B cell (primary cell): ENCODE measurements around the gene RNFT2. TPM values are rescaled to one million over a fixed set of nuclear protein-coding genes. Genes with fewer than 3 reads are reported as not detected.

ENCODE experiments used
- ATAC-seq: fragments of 200-7000 bp; cut with Tn5 transposase; one replicate; pipeline ENCODE4 v1.10.0; 2021; ENCODE audit warnings: low read depth, mild to moderate bottlenecking, moderate number of reproducible peaks, moderate library complexity
- CTCF ChIA-PET: fragments of 350-600 bp; sonication (Branson Sonifier 250); formaldehyde crosslinking; loops from one replicate; lab custom pipeline; 2021; ENCODE audit warnings: antibody characterized with exemption, inconsistent platforms; lab: Charles Lee
- POLR2A ChIA-PET: fragments of 350-600 bp; sonication (Branson Sonifier 250); formaldehyde crosslinking; loops from one replicate; lab custom pipeline; 2021; ENCODE audit warnings: antibody characterized with exemption; lab: Charles Lee
- DNase-seq: peaks from one replicate; pipeline ENCODE4 v3.0.0; 2013
- H2AFZ ChIP-seq: 2 replicates; pipeline ENCODE4 v1.6.1; 2012; ENCODE audit warnings: mild to moderate bottlenecking, low read depth, low read length; ENCODE audit not compliant: insufficient read depth, poor library complexity, severe bottlenecking
- H3K27ac ChIP-seq, 2 donors: 1 replicate in 1 of 2; 2 replicates in 1 of 2; pipeline ENCODE4 v1.5.1; 2012 to 2013; ENCODE audit warnings: low read length in 2 of 2, mild to moderate bottlenecking in 2 of 2, moderate library complexity in 1 of 2
- H3K27me3 ChIP-seq, 4 experiments: fragments of 200-600 bp in 1 of 4; sonication (generic) in 1 of 4; replicated peaks in 1 of 4; 1 replicate in 2 of 4; 2 replicates in 2 of 4; pipeline versions ENCODE4 v1.6.1 to v1.7.0; 2013 to 2016; ENCODE audit warnings: low read length in 3 of 4, mild to moderate bottlenecking in 2 of 4, mixed read lengths in 1 of 4, moderate library complexity in 1 of 4; ENCODE audit not compliant: insufficient read depth in 4 of 4, control insufficient read depth in 3 of 4; ENCODE audit errors: control extremely low read depth in 1 of 4
- H3K36me3 ChIP-seq, 2 experiments: replicated peaks in 1 of 2; 1 replicate in 1 of 2; 2 replicates in 1 of 2; pipeline versions ENCODE4 v1.6.1 to v1.7.1; 2013; ENCODE audit warnings: low read length in 1 of 2; ENCODE audit not compliant: insufficient read depth in 2 of 2, control insufficient read depth in 1 of 2; ENCODE audit errors: control extremely low read depth in 1 of 2, extremely low read depth in 1 of 2
- H3K4me1 ChIP-seq, 2 donors: fragments of 200-600 bp in 1 of 2; sonication (generic) in 1 of 2; 1 replicate in 1 of 2; 2 replicates in 1 of 2; pipeline versions ENCODE4 v1.5.1 to v1.6.1; 2013 to 2017; ENCODE audit warnings: low read length in 2 of 2; ENCODE audit not compliant: control insufficient read depth in 2 of 2, insufficient read depth in 2 of 2
- H3K4me2 ChIP-seq: replicated peaks from 2 replicates; pipeline ENCODE3; 2012; ENCODE audit warnings: mild to moderate bottlenecking, low read depth, low read length; ENCODE audit not compliant: poor library complexity, severe bottlenecking
- H3K4me3 ChIP-seq, 5 experiments: fragments of 200-600 bp in 1 of 5; sonication (generic) in 1 of 5; 1 replicate in 3 of 5; 2 replicates in 2 of 5; pipeline versions ENCODE4 v1.5.1 to v1.7.0; 2011 to 2016; ENCODE audit warnings: low read length in 4 of 5, mild to moderate bottlenecking in 4 of 5, low read depth in 2 of 5, control low read depth in 1 of 5, moderate library complexity in 1 of 5; ENCODE audit not compliant: insufficient read depth in 1 of 5; ENCODE audit errors: control extremely low read depth in 1 of 5, extremely low read depth in 1 of 5
- H3K79me2 ChIP-seq: fragments of 200-600 bp; sonication (generic); one replicate; pipeline ENCODE4 v1.6.0; 2016; ENCODE audit warnings: low read length; ENCODE audit not compliant: control insufficient read depth, insufficient read depth
- H3K9ac ChIP-seq: fragments of 200-600 bp; sonication (generic); 2 replicates; pipeline ENCODE4 v1.6.1; 2017; ENCODE audit warnings: mild to moderate bottlenecking, low read length, moderate library complexity
- H3K9me3 ChIP-seq, 3 donors: one replicate each; pipeline versions ENCODE4 v1.6.1 to v1.7.1; 2013; ENCODE audit warnings: low read length in 2 of 3; ENCODE audit not compliant: control insufficient read depth in 2 of 3, insufficient read depth in 1 of 3; ENCODE audit errors: control extremely low read depth in 1 of 3
- H4K20me1 ChIP-seq: 2 replicates; pipeline ENCODE4 v1.6.0; 2012; ENCODE audit warnings: mild to moderate bottlenecking, low read length; ENCODE audit not compliant: insufficient read depth, control insufficient read depth, poor library complexity, severe bottlenecking
- H3K27ac Mint-ChIP-seq: one replicate; pipeline ENCODE4 v1.8.0; 2021; ENCODE audit warnings: mixed read lengths
- H3K27me3 Mint-ChIP-seq: one replicate; pipeline ENCODE4 v1.8.0; 2021; ENCODE audit warnings: mixed read lengths
- H3K4me1 Mint-ChIP-seq: one replicate; pipeline ENCODE4 v1.8.0; 2021; ENCODE audit warnings: mixed read lengths
- H3K4me3 Mint-ChIP-seq: one replicate; pipeline ENCODE4 v1.8.0; 2021; ENCODE audit warnings: mixed read lengths
- H3K9me3 Mint-ChIP-seq: one replicate; pipeline ENCODE4 v1.8.0; 2022; ENCODE audit warnings: mixed read lengths; ENCODE audit not compliant: insufficient read depth
- EZH2 ChIP-seq: IDR thresholded peaks from 2 replicates; pipeline ENCODE4 v1.6.1; 2012; ENCODE audit warnings: borderline replicate concordance, low read depth, mild to moderate bottlenecking, moderate library complexity, low read length; ENCODE audit not compliant: insufficient read depth, poor library complexity, severe bottlenecking
- WGBS: methylation state at CpG from one replicate; pipeline ENCODE4 v1.1.5; 2013; ENCODE audit warnings: missing lambda C conversion rate; ENCODE audit not compliant: insufficient coverage; 5-methylcytosine and 5-hydroxymethylcytosine counted together
- intact Hi-C: fragments of 100-400 bp; cut with micrococcal nuclease; formaldehyde crosslinking; loops from one replicate; pipeline ENCODE4 v1.10.0; 2022
- polyA plus RNA-seq: library from polyadenylated mRNA; depleted of rRNA; stranded (reverse); fragments of >200 nt; gene quantifications from 2 replicates; pipeline ENCODE4 v1.2.3, GENCODE V29; 2012
- total RNA-seq, 2 donors: library from RNA; stranded (reverse); fragments of 120-200 nt in 1 of 2; gene quantifications; 1 replicate in 1 of 2; 2 replicates in 1 of 2; pipeline versions ENCODE4 v1.2.3 to v1.2.4, GENCODE V29; 2013 to 2022
- TF ChIP-seq, protein P1 (sequence below): fragments of 200-600 bp; IDR thresholded peaks from one replicate; pipeline ENCODE4 v1.8.0; 2022; ENCODE audit warnings: antibody characterized with exemption, mild to moderate bottlenecking

Gene RNFT2
- total and polyA plus RNA-seq, 2 donors (not counting 1 experiment from before 2014, with no cell fraction given) = 5.2 to 18.2 TPM

DNA sequence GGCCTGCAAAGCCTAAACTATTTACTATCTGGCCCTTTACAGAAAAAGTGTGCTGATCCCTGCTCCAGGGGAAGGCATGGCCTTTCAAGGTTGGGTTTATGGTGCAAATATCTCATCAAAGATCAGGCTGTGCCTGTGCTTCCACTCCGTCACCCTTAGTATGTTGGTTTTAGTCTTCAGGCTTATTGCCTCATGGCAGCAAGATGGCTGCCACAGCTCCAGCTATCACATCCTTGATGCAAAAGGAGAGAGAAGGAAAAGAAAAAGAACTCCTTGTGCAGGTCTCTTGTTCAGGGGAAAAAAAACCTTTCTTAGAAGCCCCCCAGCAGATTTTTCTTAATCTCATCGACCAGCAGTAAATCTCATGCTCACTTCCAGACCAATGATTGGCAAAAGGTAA is 152.2 kb downstream of the RNFT2 start:
- no peak overlapping the region for H2AFZ ChIP-seq
- peaks cover 0 to 4% (median 0%) of the 10 kb centered on the region in 4 experiments for H3K27me3 ChIP-seq
- H3K79me2 ChIP-seq = no peaks in the 10 kb centered on the region
- Mint-ChIP-seq H3K4me1 (peaks cover 5% of the 10 kb centered on the region), H3K9me3 (peaks cover 2% of the 10 kb centered on the region), H3K27me3 (peaks cover 9% of the 10 kb centered on the region), H3K4me3 (no peak overlapping the region), H3K27ac (no peak overlapping the region)
- H3K9me3 ChIP-seq = peaks cover 0 to 6% (median 4%) of the 10 kb centered on the region in 3 donors
- H3K4me3 ChIP-seq = no peak overlapping the region
- H4K20me1 ChIP-seq = no peaks in the 10 kb centered on the region
- no peaks in the 10 kb centered on the region for H3K36me3 ChIP-seq
- POLR2A ChIA-PET = no interaction called here
- no peak overlapping the region for H3K9ac ChIP-seq
- peaks cover 3 to 9% of the 10 kb centered on the region in 2 donors for H3K4me1 ChIP-seq
- ATAC-seq = no peak
- H3K27ac ChIP-seq = no peak overlapping the region
- intact Hi-C loops = no loop called here
- no peak for TF ChIP-seq EZH2
- TF ChIP-seq, protein P1, sequence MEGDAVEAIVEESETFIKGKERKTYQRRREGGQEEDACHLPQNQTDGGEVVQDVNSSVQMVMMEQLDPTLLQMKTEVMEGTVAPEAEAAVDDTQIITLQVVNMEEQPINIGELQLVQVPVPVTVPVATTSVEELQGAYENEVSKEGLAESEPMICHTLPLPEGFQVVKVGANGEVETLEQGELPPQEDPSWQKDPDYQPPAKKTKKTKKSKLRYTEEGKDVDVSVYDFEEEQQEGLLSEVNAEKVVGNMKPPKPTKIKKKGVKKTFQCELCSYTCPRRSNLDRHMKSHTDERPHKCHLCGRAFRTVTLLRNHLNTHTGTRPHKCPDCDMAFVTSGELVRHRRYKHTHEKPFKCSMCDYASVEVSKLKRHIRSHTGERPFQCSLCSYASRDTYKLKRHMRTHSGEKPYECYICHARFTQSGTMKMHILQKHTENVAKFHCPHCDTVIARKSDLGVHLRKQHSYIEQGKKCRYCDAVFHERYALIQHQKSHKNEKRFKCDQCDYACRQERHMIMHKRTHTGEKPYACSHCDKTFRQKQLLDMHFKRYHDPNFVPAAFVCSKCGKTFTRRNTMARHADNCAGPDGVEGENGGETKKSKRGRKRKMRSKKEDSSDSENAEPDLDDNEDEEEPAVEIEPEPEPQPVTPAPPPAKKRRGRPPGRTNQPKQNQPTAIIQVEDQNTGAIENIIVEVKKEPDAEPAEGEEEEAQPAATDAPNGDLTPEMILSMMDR = no peak
- H3K4me2 ChIP-seq = no peak overlapping the region
- DNase-seq = no peak
- WGBS = 100% methylated on average over 1 of the region's 2 CpGs
- CTCF ChIA-PET = interaction anchor here (1.2 kb wide), 1 partner anchor 18 kb away, joined by 3 read pairs; no protein-coding TSS in a partner anchor

GRCh38 chr12:116891019-116891418 is 152.9 kb downstream of the RNFT2 start:
- 90% methylated on average over 3 of the region's 3 CpGs for WGBS
- no peak for ATAC-seq
- CTCF ChIA-PET = interaction anchor here (0.9 to 1.2 kb wide), 2 partner anchors 17 to 270 kb away, joined by 3 read pairs; no protein-coding TSS in a partner anchor
- Mint-ChIP-seq H3K4me3 (no peak overlapping the region), H3K27ac (no peak overlapping the region), H3K27me3 (peaks cover 13% of the 10 kb centered on the region), H3K9me3 (peaks cover 2% of the 10 kb centered on the region), H3K4me1 (peaks cover under 1% of the 10 kb centered on the region)
- Histone ChIP-seq H3K79me2 (no peaks in the 10 kb centered on the region), H3K9me3 (peaks cover 0 to 6% (median 4%) of the 10 kb centered on the region in 3 donors), H3K36me3 (no peaks in the 10 kb centered on the region), H3K4me2 (no peak overlapping the region), H3K9ac (no peak overlapping the region), H3K4me3 (no peak overlapping the region), H3K4me1 (peaks cover 0 to 2% of the 10 kb centered on the region in 2 donors), H3K27me3 (peaks cover 0 to 4% (median 0%) of the 10 kb centered on the region in 4 experiments), H4K20me1 (no peaks in the 10 kb centered on the region), H3K27ac (no peak overlapping the region), H2AFZ (no peak overlapping the region)
- TF ChIP-seq EZH2 = no peak
- TF ChIP-seq, protein P1 = no peak
- POLR2A ChIA-PET = no interaction called here
- no peak for DNase-seq
- intact Hi-C loops = no loop called here
